ENCODE measurements around the gene TSPAN9.

TSPAN9 gene

GRCh38 chr12:3195859-3196483 lies 118.8 kb downstream of the TSPAN9 start:
- no peak for DNase-seq

GRCh38 chr12:3196488-3196887 lies 119.3 kb downstream of the TSPAN9 start:
- no peak for DNase-seq

GRCh38 chr12:3197131-3197818 lies 120.1 kb downstream of the TSPAN9 start:
- DNase-seq = no peak

GRCh38 chr12:3199551-3200031 lies 122.4 kb downstream of the TSPAN9 start:
- DNase-seq = no peak

- DNase-seq = no peak
These were observed 122.9 kb downstream of the TSPAN9 start for GRCh38 chr12:3200032-3200617.

GRCh38 chr12:3200814-3201233 lies 123.6 kb downstream of the TSPAN9 start:
- no peak for DNase-seq

GRCh38 chr12:3201339-3202051 lies 124.3 kb downstream of the TSPAN9 start:
- no peak for DNase-seq

- no peak for DNase-seq
These were observed 124.9 kb downstream of the TSPAN9 start for GRCh38 chr12:3202096-3202495.

GRCh38 chr12:3202734-3203446 lies 125.7 kb downstream of the TSPAN9 start:
- peak; percentile 73 for DNase-seq

GRCh38 chr12:3203713-3204112 lies 126.5 kb downstream of the TSPAN9 start:
- DNase-seq = no peak

GRCh38 chr12:3204143-3204542 lies 127.0 kb downstream of the TSPAN9 start:
- no peak for DNase-seq

GRCh38 chr12:3204730-3205531 lies 127.8 kb downstream of the TSPAN9 start:
- no peak for DNase-seq

- no peak for DNase-seq
These were observed 128.8 kb downstream of the TSPAN9 start for GRCh38 chr12:3205742-3206519.

- no peak for DNase-seq
These were observed 129.4 kb downstream of the TSPAN9 start for GRCh38 chr12:3206536-3207072.

- DNase-seq = no peak
These were observed 130.0 kb downstream of the TSPAN9 start for GRCh38 chr12:3207175-3207574.

- peak; percentile 12 for DNase-seq
These were observed 130.7 kb downstream of the TSPAN9 start for GRCh38 chr12:3207858-3208257.

GRCh38 chr12:3213188-3213587 lies 136.0 kb downstream of the TSPAN9 start:
- DNase-seq = no peak

GRCh38 chr12:3213768-3214167 lies 136.6 kb downstream of the TSPAN9 start:
- DNase-seq = no peak

GRCh38 chr12:3214526-3215365 lies 137.6 kb downstream of the TSPAN9 start:
- DNase-seq = no peak
